HEK293 (cell line): Measurements from ENCODE around the gene AGPAT4.

Source experiments
- GLIS2 ChIP-seq: fragments of 450-650 bp; formaldehyde crosslinking; IDR thresholded peaks from 2 replicates; pipeline ENCODE4 v1.5.1; 2016; ENCODE audit warnings: missing biosample characterization, missing genetic modification characterization
- PRDM4 ChIP-seq: fragments of 450-650 bp; formaldehyde crosslinking; IDR thresholded peaks from 2 replicates; pipeline ENCODE4 v1.5.1; 2017; ENCODE audit warnings: missing biosample characterization, missing genetic modification characterization
- REST ChIP-seq: fragments of 450-650 bp; formaldehyde crosslinking; IDR thresholded peaks from 2 replicates; pipeline ENCODE4 v1.5.1; 2016; ENCODE audit warnings: missing biosample characterization, missing genetic modification characterization
- ZNF157 ChIP-seq: fragments of 450-650 bp; formaldehyde crosslinking; IDR thresholded peaks from 2 replicates; pipeline ENCODE4 v1.5.1; 2016; ENCODE audit warnings: missing biosample characterization, missing genetic modification characterization
- ZNF202 ChIP-seq: fragments of 450-650 bp; formaldehyde crosslinking; IDR thresholded peaks from 2 replicates; pipeline ENCODE4 v1.5.1; 2016; ENCODE audit warnings: missing biosample characterization, missing genetic modification characterization, borderline replicate concordance
- ZNF350 ChIP-seq: fragments of 450-650 bp; formaldehyde crosslinking; IDR thresholded peaks from 2 replicates; pipeline ENCODE4 v1.5.0; 2017; ENCODE audit warnings: missing biosample characterization, mild to moderate bottlenecking, missing genetic modification characterization
- ZNF585B ChIP-seq: fragments of 450-650 bp; formaldehyde crosslinking; IDR thresholded peaks from 2 replicates; pipeline ENCODE4 v1.5.1; 2016; ENCODE audit warnings: missing biosample characterization, missing genetic modification characterization
- ZNF660 ChIP-seq: fragments of 450-650 bp; IDR thresholded peaks from 2 replicates; pipeline ENCODE4 v1.5.1; 2018; ENCODE audit warnings: missing biosample characterization, mild to moderate bottlenecking, missing genetic modification characterization
- ZNF768 ChIP-seq: fragments of 450-650 bp; formaldehyde crosslinking; IDR thresholded peaks from 2 replicates; pipeline ENCODE4 v1.5.1; 2018; ENCODE audit warnings: missing biosample characterization, mild to moderate bottlenecking, missing genetic modification characterization
- TF ChIP-seq, protein P1 (sequence below): fragments of 450-650 bp; formaldehyde crosslinking; conservative IDR thresholded peaks from 2 replicates; pipeline ENCODE4 v1.5.1; 2016; ENCODE audit warnings: low read depth, missing biosample characterization, missing genetic modification characterization
- TF ChIP-seq, protein P2 (sequence below): fragments of 450-650 bp; formaldehyde crosslinking; IDR thresholded peaks from 2 replicates; pipeline ENCODE4 v1.5.1; 2016; ENCODE audit warnings: missing biosample characterization, missing genetic modification characterization

- no peak for TF ChIP-seq ZNF585B (tag by site-specific recombination)
- TF ChIP-seq, protein P1, sequence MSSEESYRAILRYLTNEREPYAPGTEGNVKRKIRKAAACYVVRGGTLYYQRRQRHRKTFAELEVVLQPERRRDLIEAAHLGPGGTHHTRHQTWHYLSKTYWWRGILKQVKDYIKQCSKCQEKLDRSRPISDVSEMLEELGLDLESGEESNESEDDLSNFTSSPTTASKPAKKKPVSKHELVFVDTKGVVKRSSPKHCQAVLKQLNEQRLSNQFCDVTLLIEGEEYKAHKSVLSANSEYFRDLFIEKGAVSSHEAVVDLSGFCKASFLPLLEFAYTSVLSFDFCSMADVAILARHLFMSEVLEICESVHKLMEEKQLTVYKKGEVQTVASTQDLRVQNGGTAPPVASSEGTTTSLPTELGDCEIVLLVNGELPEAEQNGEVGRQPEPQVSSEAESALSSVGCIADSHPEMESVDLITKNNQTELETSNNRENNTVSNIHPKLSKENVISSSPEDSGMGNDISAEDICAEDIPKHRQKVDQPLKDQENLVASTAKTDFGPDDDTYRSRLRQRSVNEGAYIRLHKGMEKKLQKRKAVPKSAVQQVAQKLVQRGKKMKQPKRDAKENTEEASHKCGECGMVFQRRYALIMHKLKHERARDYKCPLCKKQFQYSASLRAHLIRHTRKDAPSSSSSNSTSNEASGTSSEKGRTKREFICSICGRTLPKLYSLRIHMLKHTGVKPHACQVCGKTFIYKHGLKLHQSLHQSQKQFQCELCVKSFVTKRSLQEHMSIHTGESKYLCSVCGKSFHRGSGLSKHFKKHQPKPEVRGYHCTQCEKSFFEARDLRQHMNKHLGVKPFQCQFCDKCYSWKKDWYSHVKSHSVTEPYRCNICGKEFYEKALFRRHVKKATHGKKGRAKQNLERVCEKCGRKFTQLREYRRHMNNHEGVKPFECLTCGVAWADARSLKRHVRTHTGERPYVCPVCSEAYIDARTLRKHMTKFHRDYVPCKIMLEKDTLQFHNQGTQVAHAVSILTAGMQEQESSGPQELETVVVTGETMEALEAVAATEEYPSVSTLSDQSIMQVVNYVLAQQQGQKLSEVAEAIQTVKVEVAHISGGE (tag by site-specific recombination): no peak
- TF ChIP-seq PRDM4 (tag by site-specific recombination): no peak
- TF ChIP-seq, protein P2, sequence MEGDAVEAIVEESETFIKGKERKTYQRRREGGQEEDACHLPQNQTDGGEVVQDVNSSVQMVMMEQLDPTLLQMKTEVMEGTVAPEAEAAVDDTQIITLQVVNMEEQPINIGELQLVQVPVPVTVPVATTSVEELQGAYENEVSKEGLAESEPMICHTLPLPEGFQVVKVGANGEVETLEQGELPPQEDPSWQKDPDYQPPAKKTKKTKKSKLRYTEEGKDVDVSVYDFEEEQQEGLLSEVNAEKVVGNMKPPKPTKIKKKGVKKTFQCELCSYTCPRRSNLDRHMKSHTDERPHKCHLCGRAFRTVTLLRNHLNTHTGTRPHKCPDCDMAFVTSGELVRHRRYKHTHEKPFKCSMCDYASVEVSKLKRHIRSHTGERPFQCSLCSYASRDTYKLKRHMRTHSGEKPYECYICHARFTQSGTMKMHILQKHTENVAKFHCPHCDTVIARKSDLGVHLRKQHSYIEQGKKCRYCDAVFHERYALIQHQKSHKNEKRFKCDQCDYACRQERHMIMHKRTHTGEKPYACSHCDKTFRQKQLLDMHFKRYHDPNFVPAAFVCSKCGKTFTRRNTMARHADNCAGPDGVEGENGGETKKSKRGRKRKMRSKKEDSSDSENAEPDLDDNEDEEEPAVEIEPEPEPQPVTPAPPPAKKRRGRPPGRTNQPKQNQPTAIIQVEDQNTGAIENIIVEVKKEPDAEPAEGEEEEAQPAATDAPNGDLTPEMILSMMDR (tag by site-specific recombination): no peak
- TF ChIP-seq ZNF157 (tag by site-specific recombination): no peak
- no peak for TF ChIP-seq REST (tag by site-specific recombination)
- TF ChIP-seq ZNF202 (tag by site-specific recombination): no peak
- no peak for TF ChIP-seq ZNF350 (tag by site-specific recombination)
- TF ChIP-seq ZNF660: no peak
- TF ChIP-seq GLIS2: no peak
- no peak for TF ChIP-seq ZNF768
Measured at GRCh38 chr6:161228096-161228495, 45.8 kb downstream of the AGPAT4 start.
